Ascending aorta (tissue), 2 donors: ENCODE data around the gene PLEKHS1. TPM values are rescaled to one million over a fixed set of nuclear protein-coding genes. Genes with fewer than 3 reads are reported as not detected.

Experiments
- DNase-seq, 2 donors: peaks; one replicate each; pipeline ENCODE4 v3.0.0-alpha.2; 2019; ENCODE audit warnings: low spot score in 2 of 2
- H3K27ac ChIP-seq, 2 donors: fragments of 200-600 bp; sonication (generic); one replicate each; pipeline ENCODE4 v1.5.1; 2016 to 2017; ENCODE audit warnings: mild to moderate bottlenecking in 1 of 2
- H3K27me3 ChIP-seq: fragments of 200-600 bp; sonication (generic); one replicate; pipeline ENCODE4 v1.5.1; 2017
- H3K36me3 ChIP-seq, 2 donors: fragments of 200-600 bp; sonication (generic); one replicate each; pipeline ENCODE4 v1.5.1; 2016
- H3K4me1 ChIP-seq, 2 donors: fragments of 200-600 bp; sonication (generic); one replicate each; pipeline ENCODE4 v1.5.1; 2016 to 2017; ENCODE audit warnings: mild to moderate bottlenecking in 1 of 2
- H3K4me3 ChIP-seq, 2 donors: fragments of 200-600 bp; sonication (generic); one replicate each; pipeline ENCODE4 v1.5.1; 2016 to 2017; ENCODE audit warnings: mild to moderate bottlenecking in 1 of 2
- H3K9me3 ChIP-seq, 2 donors: fragments of 200-600 bp; sonication (generic); one replicate each; pipeline ENCODE4 v1.5.1; 2016
- CTCF ChIP-seq, 3 experiments: fragments of 200-600 bp in 2 of 3; fragments of 450-650 bp in 1 of 3; sonication (generic) in 2 of 3; IDR thresholded peaks; one replicate each; pipeline ENCODE4 v1.5.1; 2016 to 2019; ENCODE audit warnings: antibody characterized with exemption in 3 of 3, mild to moderate bottlenecking in 1 of 3, moderate library complexity in 1 of 3
- intact Hi-C: fragments of 100-400 bp; cut with DNase I; formaldehyde crosslinking; loops from one replicate; pipeline ENCODE4 v1.15.1; 2023
- total RNA-seq: library from RNA; depleted of rRNA; stranded (reverse); fragments of >200 nt; gene quantifications from one replicate; pipeline ENCODE4 v1.1.0, GENCODE V29; 2016

PLEKHS1 gene
- total RNA-seq, 1 donor from 2014 or later, result not detected

- no peaks in the 10 kb centered on the region for H3K4me1 ChIP-seq
- H3K27me3 ChIP-seq, result no peaks in the 10 kb centered on the region
- DNase-seq, result no peak
- H3K36me3 ChIP-seq, result no peaks in the 10 kb centered on the region
- H3K27ac ChIP-seq, result no peak overlapping the region
- H3K9me3 ChIP-seq, result no peaks in the 10 kb centered on the region
- no peak for TF ChIP-seq CTCF (IDR thresholded peaks at IDR 0.05)
- H3K4me3 ChIP-seq, result no peak overlapping the region
- intact Hi-C loops, result no loop called here
Measured at GRCh38 chr10:113753020-113753692, 1.7 kb downstream of the PLEKHS1 start.

- intact Hi-C loops, result no loop called here
- H3K4me1 ChIP-seq, result no peaks in the 10 kb centered on the region
- H3K4me3 ChIP-seq, result no peak overlapping the region
- no peaks in the 10 kb centered on the region for H3K9me3 ChIP-seq
- H3K27me3 ChIP-seq, result no peaks in the 10 kb centered on the region
- H3K36me3 ChIP-seq, result no peaks in the 10 kb centered on the region
- no peak overlapping the region for H3K27ac ChIP-seq
- no peak for DNase-seq
- TF ChIP-seq CTCF (IDR thresholded peaks at IDR 0.05), result no peak
Measured at GRCh38 chr10:113754125-113754524, 2.6 kb downstream of the PLEKHS1 start.

GRCh38 chr10:113754768-113755167, 3.3 kb downstream of the PLEKHS1 start:
- no peak for DNase-seq
- no peak overlapping the region for H3K27ac ChIP-seq
- H3K4me1 ChIP-seq, result no peaks in the 10 kb centered on the region
- H3K4me3 ChIP-seq, result no peak overlapping the region
- intact Hi-C loops, result no loop called here
- TF ChIP-seq CTCF (IDR thresholded peaks at IDR 0.05), result no peak
- no peaks in the 10 kb centered on the region for H3K9me3 ChIP-seq
- no peaks in the 10 kb centered on the region for H3K36me3 ChIP-seq
- H3K27me3 ChIP-seq, result no peaks in the 10 kb centered on the region

GRCh38 chr10:113756940-113757543, 5.6 kb downstream of the PLEKHS1 start:
- intact Hi-C loops, result no loop called here
- no peak overlapping the region for H3K4me3 ChIP-seq
- DNase-seq, result no peak
- no peaks in the 10 kb centered on the region for H3K9me3 ChIP-seq
- TF ChIP-seq CTCF (IDR thresholded peaks at IDR 0.05), result no peak
- H3K27me3 ChIP-seq, result no peaks in the 10 kb centered on the region
- H3K4me1 ChIP-seq, result no peaks in the 10 kb centered on the region
- H3K27ac ChIP-seq, result no peak overlapping the region
- H3K36me3 ChIP-seq, result no peaks in the 10 kb centered on the region

- intact Hi-C loops, result no loop called here
- no peaks in the 10 kb centered on the region for H3K4me1 ChIP-seq
- DNase-seq, result no peak
- H3K36me3 ChIP-seq, result no peaks in the 10 kb centered on the region
- peaks cover 0 to 5% of the 10 kb centered on the region in 2 donors for H3K9me3 ChIP-seq
- H3K27ac ChIP-seq, result no peak overlapping the region
- no peak for TF ChIP-seq CTCF (IDR thresholded peaks at IDR 0.05)
- H3K4me3 ChIP-seq, result no peak overlapping the region
- H3K27me3 ChIP-seq, result no peaks in the 10 kb centered on the region
Measured at GRCh38 chr10:113762083-113762482, 10.6 kb downstream of the PLEKHS1 start.
